HUES6 (cell line): ENCODE results near the gene TRIM14.

ENCODE experiments used
- H3K27ac ChIP-seq: 2 replicates; pipeline ENCODE4 v1.7.0; 2013; ENCODE audit warnings: low read depth, mild to moderate bottlenecking, low read length, inconsistent platforms
- H3K27me3 ChIP-seq: 2 replicates; pipeline ENCODE4 v1.6.1; 2013; ENCODE audit warnings: low read length; ENCODE audit not compliant: control insufficient read depth, insufficient read depth
- H3K36me3 ChIP-seq: 2 replicates; pipeline ENCODE4 v1.6.1; 2013; ENCODE audit warnings: low read length; ENCODE audit not compliant: control insufficient read depth, insufficient read depth
- H3K4me1 ChIP-seq: 2 replicates; pipeline ENCODE4 v1.6.1; 2013; ENCODE audit warnings: low read length; ENCODE audit not compliant: control insufficient read depth, insufficient read depth
- H3K4me3 ChIP-seq: 2 replicates; pipeline ENCODE4 v1.5.1; 2013; ENCODE audit warnings: low read depth, low read length
- H3K9ac ChIP-seq: one replicate; pipeline ENCODE4 v1.6.1; 2013; ENCODE audit warnings: mild to moderate bottlenecking, low read length
- H3K9me3 ChIP-seq: 2 replicates; pipeline ENCODE4 v1.6.1; 2013; ENCODE audit warnings: low read depth, low read length; ENCODE audit not compliant: control insufficient read depth, insufficient read depth

Gene TRIM14

DNA sequence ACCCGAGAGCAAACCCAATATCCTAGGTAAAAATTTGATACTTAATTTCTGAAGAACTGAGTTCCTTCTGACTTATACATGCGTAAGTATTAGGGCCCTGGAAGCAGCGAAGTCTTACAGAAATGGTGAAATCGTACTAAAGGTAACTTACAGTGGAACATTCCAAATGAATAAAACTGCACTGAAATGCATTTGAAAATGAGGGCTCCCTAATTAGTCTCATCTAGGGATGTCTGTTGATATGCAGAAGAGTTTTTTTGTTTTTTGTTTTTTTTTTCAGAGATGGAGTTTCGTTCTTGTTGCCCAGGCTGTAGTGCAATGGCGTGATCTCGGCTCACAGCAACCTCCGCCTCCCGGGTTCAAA, 72.9 kb downstream of the TRIM14 start:
- H3K9me3 ChIP-seq, result no peaks in the 10 kb centered on the region
- no peaks in the 10 kb centered on the region for H3K27me3 ChIP-seq
- H3K36me3 ChIP-seq, result no peaks in the 10 kb centered on the region
- no peak overlapping the region for H3K9ac ChIP-seq
- H3K4me1 ChIP-seq, result no peaks in the 10 kb centered on the region
- H3K4me3 ChIP-seq, result no peak overlapping the region
- H3K27ac ChIP-seq, result no peak overlapping the region

DNA sequence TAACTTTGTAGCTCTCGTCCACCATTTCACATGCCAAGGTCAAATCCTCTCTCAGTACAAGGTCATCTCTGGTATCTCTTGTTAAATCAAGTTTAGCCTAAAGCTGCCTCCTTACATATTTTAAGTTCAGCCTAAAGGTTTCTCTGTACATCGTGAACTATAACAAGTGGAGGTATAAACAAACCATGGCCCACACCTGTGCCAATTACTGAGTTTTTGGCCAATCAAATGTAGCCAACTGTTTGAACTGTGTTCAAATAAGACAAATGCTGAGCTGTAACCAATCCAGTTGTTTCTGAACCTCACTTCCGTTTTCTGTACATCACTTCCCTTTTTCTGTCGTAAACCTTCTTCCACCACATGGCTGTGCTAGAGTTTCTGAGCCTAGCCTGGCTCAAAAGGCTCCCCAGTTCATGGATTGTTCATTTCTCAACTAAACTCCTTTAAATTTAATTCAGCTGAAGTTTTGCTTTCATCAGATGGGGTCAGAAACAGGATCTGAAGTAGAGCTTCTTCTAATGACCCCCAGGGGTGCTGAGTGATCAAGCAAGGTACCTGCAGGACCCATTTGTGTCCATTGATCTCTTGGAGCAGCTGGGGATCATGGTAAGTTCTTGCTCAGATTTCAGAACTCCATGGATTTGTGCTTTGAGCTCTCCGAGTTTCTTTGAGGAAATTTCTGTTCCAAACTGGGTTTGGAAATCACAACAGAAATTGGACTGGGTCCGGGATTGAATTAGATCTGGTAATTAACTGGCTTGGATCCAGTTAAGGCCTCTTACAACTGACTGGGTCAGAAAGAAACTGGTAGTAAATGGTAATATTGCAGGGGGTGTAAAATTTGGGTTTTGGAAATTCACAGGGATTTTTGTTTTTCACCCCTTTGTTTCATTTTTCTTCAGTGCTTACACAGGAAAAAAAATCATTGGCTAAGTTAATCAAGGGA, 73.5 kb downstream of the TRIM14 start:
- no peak overlapping the region for H3K27ac ChIP-seq
- no peaks in the 10 kb centered on the region for H3K36me3 ChIP-seq
- no peaks in the 10 kb centered on the region for H3K27me3 ChIP-seq
- H3K4me3 ChIP-seq, result no peak overlapping the region
- H3K4me1 ChIP-seq, result no peaks in the 10 kb centered on the region
- H3K9ac ChIP-seq, result no peak overlapping the region
- H3K9me3 ChIP-seq, result no peaks in the 10 kb centered on the region

DNA sequence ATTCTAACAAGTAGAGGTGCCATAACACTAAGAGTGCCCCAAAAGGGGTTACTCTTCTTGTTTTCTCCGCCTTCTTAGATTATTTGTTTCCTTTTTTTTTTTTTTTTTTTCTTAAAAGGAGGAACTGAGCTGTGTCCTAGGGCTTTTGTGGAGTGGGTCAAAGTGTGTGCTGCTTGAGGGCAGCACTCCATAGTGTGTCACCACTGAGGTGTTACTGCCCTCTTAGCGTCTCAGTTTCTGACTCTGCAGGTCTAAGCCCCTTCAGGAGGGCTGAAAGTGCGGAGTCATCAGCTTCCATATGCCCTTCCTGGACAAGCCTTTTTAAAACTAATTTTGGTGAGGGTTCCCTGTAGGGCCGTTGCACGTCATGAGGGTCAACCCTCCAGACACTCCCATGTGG, 75.1 kb downstream of the TRIM14 start:
- Histone ChIP-seq H3K9me3 (no peaks in the 10 kb centered on the region), H3K36me3 (no peaks in the 10 kb centered on the region), H3K27ac (no peak overlapping the region), H3K27me3 (no peaks in the 10 kb centered on the region; the same call in 1 of the 2 replicates), H3K4me3 (no peak overlapping the region), H3K4me1 (no peaks in the 10 kb centered on the region), H3K9ac (no peak overlapping the region)

DNA sequence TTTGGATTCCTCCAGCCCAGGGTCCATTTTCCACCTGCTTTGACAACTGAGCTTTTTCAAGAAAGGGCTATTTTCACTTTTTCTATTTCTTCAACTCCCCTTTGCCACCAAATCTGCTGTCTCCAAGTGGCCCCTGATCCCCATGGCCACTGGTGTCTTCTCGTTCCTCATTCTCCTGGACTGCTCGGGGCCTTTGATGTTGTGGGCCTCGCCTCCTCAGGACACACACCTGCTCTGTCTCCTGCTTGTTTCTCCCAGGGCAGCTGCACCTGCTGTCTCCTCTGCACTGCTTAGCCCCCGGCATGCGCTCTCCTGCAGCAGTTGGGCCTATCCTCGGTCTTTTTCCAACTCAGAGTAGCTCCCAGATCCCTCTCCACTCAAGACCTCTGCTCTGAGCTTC, 78.8 kb downstream of the TRIM14 start:
- H3K4me3 ChIP-seq, result no peak overlapping the region
- no peaks in the 10 kb centered on the region for H3K9me3 ChIP-seq
- H3K36me3 ChIP-seq, result no peaks in the 10 kb centered on the region
- H3K27ac ChIP-seq, result no peak overlapping the region
- H3K27me3 ChIP-seq, result no peaks in the 10 kb centered on the region; the same call in none of the 2 replicates
- H3K9ac ChIP-seq, result no peak overlapping the region
- no peaks in the 10 kb centered on the region for H3K4me1 ChIP-seq

DNA sequence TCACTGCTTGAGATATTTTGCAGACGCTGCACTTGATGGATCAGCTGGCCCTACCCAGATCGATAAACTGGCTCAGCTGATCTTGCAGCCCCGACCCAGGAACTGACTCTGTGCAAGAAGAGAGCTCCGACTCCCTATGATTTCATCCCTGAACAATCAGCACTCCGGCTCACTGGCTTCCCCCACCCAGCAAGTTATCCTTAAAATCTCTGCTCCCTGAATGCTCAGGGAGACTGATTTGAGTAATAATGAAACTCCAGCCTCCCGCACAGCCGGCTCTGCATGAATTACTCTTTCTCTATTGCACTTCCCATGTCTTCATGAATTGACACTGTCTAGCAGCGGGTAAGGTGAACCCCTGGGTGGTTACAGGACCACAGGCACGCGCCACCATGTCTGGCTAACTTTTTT, 79.4 kb downstream of the TRIM14 start:
- Histone ChIP-seq H3K9ac (no peak overlapping the region), H3K27me3 (no peaks in the 10 kb centered on the region; the same call in none of the 2 replicates), H3K27ac (no peak overlapping the region), H3K9me3 (no peaks in the 10 kb centered on the region), H3K36me3 (no peaks in the 10 kb centered on the region), H3K4me1 (no peaks in the 10 kb centered on the region), H3K4me3 (no peak overlapping the region)

DNA sequence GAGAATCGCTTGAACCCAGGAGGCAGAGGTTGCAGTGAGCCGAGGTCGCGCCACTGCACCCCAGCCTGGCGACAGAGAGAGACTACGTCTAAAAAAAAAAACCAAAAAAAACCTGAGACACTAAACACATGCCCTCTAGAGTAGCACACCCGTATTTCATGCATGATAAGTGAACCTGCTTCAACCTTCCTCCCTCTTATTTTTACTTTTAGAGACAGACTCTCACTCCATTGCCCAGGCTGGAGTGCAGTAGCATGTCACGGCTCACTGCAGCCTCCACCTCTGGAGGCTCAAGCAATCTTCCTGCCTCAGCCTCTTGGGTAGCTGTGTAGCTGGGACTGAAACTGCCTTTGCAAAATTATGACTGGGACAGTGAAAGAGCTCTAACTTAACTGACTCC, 80.1 kb downstream of the TRIM14 start:
- H3K36me3 ChIP-seq, result no peaks in the 10 kb centered on the region
- no peaks in the 10 kb centered on the region for H3K4me1 ChIP-seq
- H3K4me3 ChIP-seq, result no peak overlapping the region
- no peak overlapping the region for H3K27ac ChIP-seq
- no peaks in the 10 kb centered on the region; the same call in none of the 2 replicates for H3K27me3 ChIP-seq
- no peaks in the 10 kb centered on the region for H3K9me3 ChIP-seq
- no peak overlapping the region for H3K9ac ChIP-seq

DNA sequence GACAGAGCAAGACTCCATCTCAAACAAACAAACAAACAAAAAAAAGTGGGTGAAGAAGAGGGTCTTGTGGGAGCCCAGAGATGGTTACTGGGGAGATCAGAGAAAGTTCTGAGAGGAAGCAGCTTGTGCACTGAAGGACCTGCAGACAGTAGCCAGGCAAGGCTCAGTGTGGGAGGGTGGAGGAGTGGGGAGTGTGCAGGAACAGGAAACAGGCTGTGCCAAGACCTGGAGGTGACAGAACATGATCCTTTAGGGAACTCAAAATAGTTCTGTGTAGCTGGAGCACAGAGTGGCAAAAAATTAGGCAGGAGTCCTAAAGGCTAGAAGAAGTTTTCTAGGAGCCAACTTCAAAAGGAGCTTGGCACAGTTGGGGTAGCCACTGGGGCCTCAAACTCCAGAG, 81.7 kb downstream of the TRIM14 start:
- Histone ChIP-seq H3K4me3 (no peak overlapping the region), H3K4me1 (no peaks in the 10 kb centered on the region), H3K9me3 (no peaks in the 10 kb centered on the region), H3K27me3 (no peaks in the 10 kb centered on the region; the same call in none of the 2 replicates), H3K36me3 (no peaks in the 10 kb centered on the region), H3K9ac (no peak overlapping the region), H3K27ac (no peak overlapping the region)

DNA sequence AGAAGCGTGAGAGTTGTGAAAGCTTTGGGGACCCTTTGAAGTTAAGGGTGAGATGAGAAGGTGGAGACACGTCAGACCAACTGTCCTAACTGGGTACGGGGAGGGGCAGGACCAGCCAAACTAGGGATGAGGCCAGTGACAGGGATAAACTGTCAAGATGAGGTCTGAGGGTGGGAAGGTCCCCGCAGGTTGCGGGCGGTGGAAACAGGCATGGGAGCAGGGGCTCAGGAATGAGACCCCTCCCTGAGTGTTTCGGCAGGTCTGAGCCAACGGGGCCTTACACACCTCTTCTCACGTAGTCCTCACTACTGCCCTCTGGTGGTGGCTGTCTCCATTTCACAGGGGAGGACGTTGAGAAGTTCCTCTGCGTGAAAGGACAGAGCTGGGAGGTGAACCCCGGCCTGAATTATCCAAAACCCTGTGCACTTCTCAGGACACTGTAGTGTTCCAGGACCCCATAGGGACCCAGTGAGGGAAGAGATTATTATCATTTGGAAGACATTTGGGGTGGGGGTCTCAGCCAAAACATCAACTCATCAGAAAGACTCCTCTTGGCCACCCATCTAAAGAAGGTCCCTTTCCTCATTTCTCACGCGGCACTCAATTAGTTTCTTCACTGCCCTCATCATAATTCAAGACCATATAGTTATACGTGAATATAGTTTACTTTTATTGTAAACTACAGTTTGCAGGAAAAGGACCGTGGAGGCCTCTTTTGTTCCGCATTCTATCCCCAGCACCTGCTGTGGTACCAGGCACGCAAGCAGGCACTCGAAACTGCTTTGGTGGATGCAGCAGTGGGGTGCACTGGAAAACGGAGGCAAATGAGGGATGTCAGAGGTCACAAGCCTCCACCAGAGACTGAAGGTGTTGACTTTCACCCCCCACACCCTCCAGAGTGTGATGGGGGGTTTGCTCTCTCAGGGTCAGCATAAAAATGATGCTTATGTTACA, 84.2 kb downstream of the TRIM14 start:
- H3K27ac ChIP-seq, result no peak overlapping the region
- H3K4me3 ChIP-seq, result peak overlapping the region; percentile 24; the same call in 1 of the 2 replicates
- no peaks in the 10 kb centered on the region; the same call in none of the 2 replicates for H3K27me3 ChIP-seq
- no peak overlapping the region for H3K9ac ChIP-seq
- no peaks in the 10 kb centered on the region for H3K9me3 ChIP-seq
- H3K36me3 ChIP-seq, result no peaks in the 10 kb centered on the region
- no peaks in the 10 kb centered on the region for H3K4me1 ChIP-seq

DNA sequence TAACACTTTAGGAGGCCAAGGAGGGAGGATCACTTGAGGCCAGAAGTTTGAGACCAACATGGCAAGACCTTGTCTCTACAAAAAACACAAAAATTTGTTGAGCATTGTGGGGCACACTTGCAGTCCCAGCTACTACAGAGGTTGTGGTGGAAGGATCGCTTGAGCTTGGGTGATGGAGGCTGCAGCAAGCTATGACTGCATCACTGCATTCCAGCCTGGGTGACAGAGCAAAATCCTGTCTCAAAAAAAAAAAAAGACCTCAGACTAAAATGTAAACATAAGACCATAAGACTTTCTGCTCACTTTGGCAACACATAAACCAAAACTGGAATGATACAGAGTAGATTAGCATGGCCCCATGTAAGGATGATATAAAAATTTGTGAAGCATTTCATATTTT, 87.1 kb downstream of the TRIM14 start:
- Histone ChIP-seq H3K4me3 (no peak overlapping the region), H3K36me3 (no peaks in the 10 kb centered on the region), H3K4me1 (no peaks in the 10 kb centered on the region), H3K27me3 (no peaks in the 10 kb centered on the region; the same call in 1 of the 2 replicates), H3K9ac (no peak overlapping the region), H3K9me3 (no peaks in the 10 kb centered on the region), H3K27ac (no peak overlapping the region)

DNA sequence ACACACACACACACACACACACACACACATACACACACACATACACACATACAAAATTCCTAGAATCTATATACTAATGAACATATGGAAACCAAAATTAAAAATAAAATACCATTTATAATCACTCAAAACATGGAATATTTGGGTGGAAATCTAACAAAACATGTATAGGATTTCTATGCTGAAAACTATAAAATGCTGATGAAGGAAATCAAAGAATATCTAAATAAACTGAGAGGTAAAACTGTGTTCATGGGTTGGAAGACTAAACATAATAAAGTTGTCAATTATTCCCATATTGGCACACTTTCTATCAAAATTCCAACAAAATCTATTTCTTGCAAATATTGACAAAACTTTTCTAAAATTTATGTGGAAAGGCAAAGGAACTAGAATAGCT, 87.9 kb downstream of the TRIM14 start:
- Histone ChIP-seq H3K9ac (no peak overlapping the region), H3K27ac (no peak overlapping the region), H3K4me3 (no peak overlapping the region), H3K36me3 (no peaks in the 10 kb centered on the region), H3K9me3 (no peaks in the 10 kb centered on the region), H3K4me1 (no peaks in the 10 kb centered on the region), H3K27me3 (no peaks in the 10 kb centered on the region; the same call in 1 of the 2 replicates)
